GM18951 (cell line): ENCODE data around the gene NOXA1.
"Not testable (repeated sequence)": the region's sequence is repeated elsewhere in the genome, so short reads cannot be mapped to it uniquely, and the experiment has no call there.

Source experiments
- POLR2A ChIP-seq: IDR thresholded peaks from 4 replicates; pipeline ENCODE4 v1.6.1; 2011; ENCODE audit warnings: mild to moderate bottlenecking; ENCODE audit not compliant: insufficient read length, insufficient read depth; ENCODE audit errors: extremely low read depth
- in situ Hi-C: fragments of 300-500 bp; cut with MboI; formaldehyde crosslinking; loops from one replicate; pipeline ENCODE4 v1.12.0; 2022; ENCODE audit warnings: low sequenced_read_pairs, mixed read lengths, inconsistent platforms; ENCODE audit not compliant: unreplicated experiment

Gene NOXA1, protein sequence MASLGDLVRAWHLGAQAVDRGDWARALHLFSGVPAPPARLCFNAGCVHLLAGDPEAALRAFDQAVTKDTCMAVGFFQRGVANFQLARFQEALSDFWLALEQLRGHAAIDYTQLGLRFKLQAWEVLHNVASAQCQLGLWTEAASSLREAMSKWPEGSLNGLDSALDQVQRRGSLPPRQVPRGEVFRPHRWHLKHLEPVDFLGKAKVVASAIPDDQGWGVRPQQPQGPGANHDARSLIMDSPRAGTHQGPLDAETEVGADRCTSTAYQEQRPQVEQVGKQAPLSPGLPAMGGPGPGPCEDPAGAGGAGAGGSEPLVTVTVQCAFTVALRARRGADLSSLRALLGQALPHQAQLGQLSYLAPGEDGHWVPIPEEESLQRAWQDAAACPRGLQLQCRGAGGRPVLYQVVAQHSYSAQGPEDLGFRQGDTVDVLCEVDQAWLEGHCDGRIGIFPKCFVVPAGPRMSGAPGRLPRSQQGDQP

GRCh38 chr9:137422604-137423513 lies at the start of gene NOXA1, which contains the start of gene EXD3:
TSS of gene NOXA1 (plus strand) at chr9:137423393. CDS start at chr9:137423530, 137 bp downstream.
TSS of gene EXD3 (minus strand) at chr9:137423162. CDS start at chr9:137395357, 27,805 bp downstream.
- in situ Hi-C loops = no loop called here
- peak; percentile 70 for TF ChIP-seq POLR2A

- in situ Hi-C loops = no loop called here
- no peak for TF ChIP-seq POLR2A
Measured at GRCh38 chr9:137373611-137373980, 49.6 kb upstream of the NOXA1 start.

DNA sequence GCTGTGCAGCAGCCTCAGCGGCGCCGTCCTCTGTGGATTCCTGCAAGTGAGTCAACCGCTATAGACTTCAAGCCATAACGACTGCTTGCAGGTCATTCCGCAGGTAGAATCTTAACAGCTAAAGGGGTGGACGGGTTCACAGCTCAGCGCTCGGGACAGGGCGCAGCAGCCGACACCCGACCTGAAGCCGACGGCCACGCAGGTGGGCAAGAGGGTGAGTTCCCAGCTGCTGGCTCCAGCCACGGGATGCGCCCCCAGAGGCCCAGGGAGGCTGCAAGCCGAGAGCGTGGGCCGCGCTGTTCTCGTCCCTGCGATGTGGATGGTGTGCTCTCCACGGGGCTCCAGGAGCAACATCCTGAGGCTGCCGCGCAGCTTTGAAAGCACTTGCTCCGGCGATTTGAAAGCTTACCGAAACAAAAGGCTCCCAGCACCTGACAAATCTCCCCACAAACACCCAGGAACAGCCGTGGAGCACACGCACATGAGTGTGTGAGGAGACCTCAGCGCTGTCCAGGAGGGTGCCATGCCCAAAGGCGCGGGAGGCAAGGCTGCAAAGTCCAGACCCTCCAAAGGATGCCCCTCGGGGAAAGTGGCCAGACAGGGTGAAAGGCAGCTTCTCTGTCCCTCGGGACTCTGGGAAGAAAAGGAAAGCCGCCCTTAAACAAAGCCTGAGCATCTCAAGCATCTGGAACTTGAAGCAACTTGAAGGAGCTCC lies 48.9 kb upstream of the NOXA1 start:
- in situ Hi-C loops = no loop called here
- no peak for TF ChIP-seq POLR2A

GRCh38 chr9:137375321-137376058 lies 47.7 kb upstream of the NOXA1 start:
- TF ChIP-seq POLR2A = no peak
- in situ Hi-C loops = no loop called here

DNA sequence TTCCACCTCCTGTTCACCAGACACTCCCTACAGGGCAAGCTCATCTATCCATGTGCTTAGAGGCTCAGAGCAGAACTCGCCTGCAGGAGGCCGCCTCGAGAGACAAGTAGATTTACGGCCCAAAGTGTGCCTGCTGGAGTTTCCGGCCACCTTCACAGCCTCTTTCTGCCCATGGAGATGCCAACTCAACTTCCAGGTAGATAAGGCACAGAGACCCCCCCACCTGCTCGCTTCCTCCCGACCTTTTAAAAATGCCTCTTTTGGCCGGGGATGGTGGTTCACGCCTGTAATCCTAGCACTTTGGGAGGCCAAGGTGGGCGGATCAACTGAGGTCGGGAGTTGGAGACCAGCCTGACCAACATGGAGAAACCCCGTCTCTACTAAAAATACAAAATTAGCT lies 46.8 kb upstream of the NOXA1 start:
- no peak for TF ChIP-seq POLR2A
- in situ Hi-C loops = no loop called here

DNA sequence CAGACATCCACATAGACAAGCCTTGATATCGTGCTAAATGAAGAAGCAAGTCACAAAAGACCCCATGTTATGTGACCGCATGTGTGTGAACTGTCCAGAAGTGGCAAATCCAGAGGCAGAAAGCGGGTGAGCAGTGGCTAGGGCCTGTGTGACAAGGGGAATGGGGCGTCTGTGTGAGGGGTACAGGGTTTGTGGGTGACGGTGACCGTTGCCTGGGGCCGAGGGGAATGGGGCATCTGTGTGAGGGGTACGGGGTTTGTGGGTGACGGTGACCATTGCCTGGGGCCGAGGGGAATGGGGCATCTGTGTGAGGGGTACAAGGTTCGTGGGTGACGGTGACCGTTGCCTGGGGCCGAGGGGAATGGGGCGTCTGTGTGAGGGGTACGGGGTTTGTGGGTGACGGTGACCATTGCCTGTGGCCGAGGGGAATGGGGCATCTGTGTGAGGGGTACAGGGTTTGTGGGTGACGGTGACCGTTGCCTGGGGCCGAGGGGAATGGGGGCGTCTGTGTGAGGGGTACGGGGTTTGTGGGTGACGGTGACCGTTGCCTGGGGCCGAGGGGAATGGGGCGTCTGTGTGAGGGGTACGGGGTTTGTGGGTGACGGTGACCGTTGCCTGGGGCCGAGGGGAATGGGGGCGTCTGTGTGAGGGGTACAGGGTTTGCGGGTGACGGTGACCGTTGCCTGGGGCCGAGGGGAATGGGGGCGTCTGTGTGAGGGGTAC lies 44.3 kb upstream of the NOXA1 start:
- in situ Hi-C loops = not testable (repeated sequence)

- TF ChIP-seq POLR2A = no peak
- in situ Hi-C loops = no loop called here
Measured at GRCh38 chr9:137379761-137380161, 43.4 kb upstream of the NOXA1 start.

DNA sequence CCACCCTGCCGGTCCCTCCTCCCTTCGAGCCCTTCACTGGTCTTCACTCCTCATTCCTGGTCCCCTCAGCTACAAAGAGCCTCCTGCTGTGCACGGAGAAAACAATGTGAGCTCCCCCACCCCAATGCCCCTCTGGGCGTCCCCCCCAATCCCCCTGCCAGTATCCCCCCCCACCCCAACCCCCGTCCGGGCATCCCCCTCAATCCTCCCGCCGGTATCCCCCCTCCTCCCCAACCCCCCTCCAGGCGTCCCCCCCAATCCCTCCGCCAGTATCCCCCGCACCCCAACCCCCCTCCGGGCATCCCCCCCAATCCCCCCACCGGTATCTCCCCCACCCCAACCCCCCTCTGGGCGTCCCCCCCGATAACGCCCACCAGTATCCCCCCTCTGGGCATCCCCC lies 43.0 kb upstream of the NOXA1 start:
- in situ Hi-C loops = no loop called here
- TF ChIP-seq POLR2A = no peak

DNA sequence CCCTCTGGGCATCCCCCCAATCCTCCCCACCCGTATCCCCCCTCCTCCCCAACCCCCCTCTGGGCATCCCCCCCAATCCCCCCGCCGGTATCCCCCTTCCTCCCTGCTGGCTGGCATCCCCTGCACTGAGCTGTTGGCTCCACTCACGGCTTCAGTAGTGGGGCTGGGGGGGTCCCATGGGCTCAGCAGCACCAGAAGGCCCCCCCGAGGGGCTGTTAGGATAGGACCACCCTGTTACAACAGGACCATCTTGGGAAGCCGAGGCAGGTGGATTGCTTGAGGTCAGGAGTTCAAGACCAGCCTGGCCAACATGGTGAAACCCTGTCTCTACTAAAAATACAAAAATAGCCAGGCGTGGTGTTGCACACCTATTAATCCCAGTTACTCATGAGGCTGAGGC lies 42.6 kb upstream of the NOXA1 start:
- in situ Hi-C loops = no loop called here
- no peak for TF ChIP-seq POLR2A

- TF ChIP-seq POLR2A = no peak
- in situ Hi-C loops = no loop called here
Measured at GRCh38 chr9:137381501-137382443, 41.4 kb upstream of the NOXA1 start.
